Stimulated activated CD8-positive, alpha-beta memory T cell treated with anti-CD3 and anti-CD28 coated beads, Interleukin-12 subunit alpha, Interleukin-12 subunit beta, amount 100 ng/mL, for 4 hours (primary cell): ENCODE data around the gene GALNT1.

Experiments used
- DNase-seq: peaks from one replicate; pipeline ENCODE4 v3.0.0-alpha.2; 2020; ENCODE audit warnings: low read depth

GALNT1 gene

GRCh38 chr18:35618696-35619095 is 37.2 kb downstream of the GALNT1 start:
- DNase-seq = no peak

GRCh38 chr18:35619464-35619863 is 37.9 kb downstream of the GALNT1 start:
- no peak for DNase-seq

DNA sequence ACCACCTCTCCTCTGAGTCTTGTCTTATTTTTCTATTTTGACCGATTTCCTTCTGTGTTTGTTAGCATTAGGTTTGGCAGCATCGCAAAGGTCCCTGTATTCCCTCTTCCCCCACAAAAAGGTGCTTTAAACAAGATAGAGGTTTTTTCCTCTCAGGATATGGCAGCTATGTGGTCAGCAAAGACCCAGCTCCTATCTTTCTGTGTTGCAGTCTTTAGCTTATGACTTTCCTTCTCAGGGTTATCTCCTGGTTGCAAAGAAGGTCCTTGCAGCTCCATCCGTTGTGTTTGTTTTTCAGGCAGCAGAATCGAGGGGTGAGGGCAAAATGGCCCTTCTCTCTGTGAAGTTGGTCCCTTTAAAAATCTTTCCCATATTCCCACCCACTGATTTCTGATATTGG is 38.4 kb downstream of the GALNT1 start:
- no peak for DNase-seq

DNA sequence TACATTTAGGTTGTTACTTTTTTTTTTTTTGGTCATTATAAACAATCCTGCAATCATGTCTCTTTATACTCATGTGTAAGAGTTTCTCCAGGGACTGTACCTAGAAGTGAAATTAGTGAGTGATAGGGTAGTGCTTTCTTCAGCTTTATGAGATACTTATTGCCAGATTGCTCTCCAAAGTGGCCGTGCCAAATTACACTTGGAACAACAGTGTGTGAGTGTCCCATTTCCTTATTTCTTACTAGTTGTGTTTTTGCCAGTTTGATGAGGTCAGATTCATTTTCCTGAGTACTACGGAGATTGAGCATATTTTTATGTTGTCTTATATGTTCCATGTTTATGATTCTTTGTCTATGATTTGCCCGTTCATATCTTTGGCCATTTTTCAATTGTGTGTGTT is 39.2 kb downstream of the GALNT1 start:
- DNase-seq = no peak

- no peak for DNase-seq
Observed at GRCh38 chr18:35623255-35623654, 41.7 kb downstream of the GALNT1 start.

DNA sequence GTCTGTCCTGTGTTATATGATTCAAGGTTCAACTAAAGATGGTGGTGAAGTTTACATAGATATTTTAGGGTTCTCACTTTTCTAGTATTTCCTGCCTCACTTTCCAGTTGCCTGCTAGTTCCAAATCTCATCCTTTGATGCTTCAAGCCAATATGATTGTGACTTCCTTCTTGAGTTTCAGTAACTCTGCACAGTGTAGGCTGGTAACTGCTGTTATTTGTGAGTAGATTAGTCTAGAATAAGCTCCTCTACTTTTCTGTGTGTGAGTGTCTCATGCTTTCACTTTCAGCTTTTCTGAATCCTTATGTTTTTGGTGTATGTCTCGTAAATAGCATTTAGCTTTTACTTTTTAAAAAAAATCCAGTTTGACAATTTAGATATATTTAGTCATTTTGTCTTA is 42.6 kb downstream of the GALNT1 start:
- DNase-seq = no peak

DNA sequence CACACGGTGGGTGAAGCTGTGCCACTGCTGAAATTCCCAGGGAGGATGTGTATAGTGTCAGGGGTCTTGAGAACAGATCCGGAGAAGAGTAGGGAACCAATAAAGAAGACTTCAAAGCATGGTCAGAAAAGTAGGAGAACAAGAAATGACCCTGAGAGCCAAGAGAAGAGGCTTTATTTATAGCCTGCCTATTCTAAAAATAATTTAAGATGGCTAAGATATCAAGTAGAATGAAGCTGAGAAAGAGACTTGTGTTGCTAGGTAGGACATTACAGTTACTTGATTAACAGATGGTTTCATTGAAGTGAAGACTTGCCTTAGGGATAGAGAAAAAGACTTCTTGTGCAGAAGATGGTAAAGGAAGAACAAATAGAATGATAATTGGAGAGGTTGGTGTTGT is 43.7 kb downstream of the GALNT1 start:
- no peak for DNase-seq

DNA sequence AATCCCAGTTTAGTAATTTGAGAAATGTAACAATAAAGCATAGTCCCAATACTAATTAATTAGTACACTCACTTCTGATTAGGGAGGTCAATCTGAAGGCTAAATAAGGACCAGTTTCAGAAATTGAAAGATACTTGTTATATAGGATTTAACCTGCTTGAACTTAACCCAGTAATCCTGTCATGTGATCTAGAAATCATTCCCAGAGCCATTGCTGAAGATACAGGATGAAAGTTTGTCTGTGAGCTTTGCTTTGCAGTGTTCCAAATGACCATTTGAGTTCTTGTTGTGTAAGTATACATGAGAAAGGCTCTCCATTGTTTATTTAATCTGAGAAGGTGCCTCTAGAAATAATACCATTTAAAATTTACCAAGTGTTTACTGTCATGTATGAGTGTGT is 52.2 kb downstream of the GALNT1 start:
- no peak for DNase-seq

DNA sequence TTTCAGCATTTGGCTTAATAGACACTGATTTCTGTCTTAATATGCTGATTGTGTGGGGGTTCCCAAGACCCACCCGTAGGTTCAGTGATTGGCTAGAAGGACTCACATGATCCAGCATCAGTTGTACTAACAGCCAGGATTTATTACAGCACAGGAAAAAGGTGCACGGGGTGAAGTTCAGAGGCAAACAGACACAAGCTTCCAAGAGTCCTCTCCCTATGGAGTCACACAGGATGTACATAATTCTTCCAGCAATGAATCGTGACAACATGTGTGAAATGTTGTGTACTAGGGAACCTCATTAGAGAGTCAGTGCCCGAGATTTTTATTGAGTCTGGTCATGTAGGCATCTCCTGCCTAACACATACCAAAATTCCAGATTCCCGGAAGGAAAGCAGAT is 52.8 kb downstream of the GALNT1 start:
- no peak for DNase-seq

GRCh38 chr18:35635170-35635569 is 53.6 kb downstream of the GALNT1 start:
- no peak for DNase-seq

- DNase-seq = no peak
Observed at GRCh38 chr18:35637227-35637626, 55.7 kb downstream of the GALNT1 start.

DNA sequence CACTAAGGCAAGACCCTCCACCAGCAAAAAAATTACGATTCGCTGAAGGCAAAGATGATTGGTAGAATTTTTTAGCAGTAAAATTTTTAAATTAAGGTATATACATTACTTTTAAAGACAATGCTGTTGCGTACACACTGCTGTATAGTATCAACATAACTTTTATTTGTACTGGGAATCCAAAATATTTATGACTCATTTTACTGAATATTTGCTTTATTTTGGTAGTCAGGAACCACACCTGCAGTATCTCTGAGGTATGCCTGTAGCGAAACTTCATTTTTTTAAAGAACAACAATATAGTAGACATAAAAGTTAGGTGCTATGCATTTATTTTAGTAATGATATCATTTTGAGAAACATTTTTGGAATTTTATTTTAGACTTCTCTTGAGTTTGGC is 57.8 kb downstream of the GALNT1 start:
- DNase-seq = no peak

- DNase-seq = no peak
Observed at GRCh38 chr18:35641467-35641866, 59.9 kb downstream of the GALNT1 start.

DNA sequence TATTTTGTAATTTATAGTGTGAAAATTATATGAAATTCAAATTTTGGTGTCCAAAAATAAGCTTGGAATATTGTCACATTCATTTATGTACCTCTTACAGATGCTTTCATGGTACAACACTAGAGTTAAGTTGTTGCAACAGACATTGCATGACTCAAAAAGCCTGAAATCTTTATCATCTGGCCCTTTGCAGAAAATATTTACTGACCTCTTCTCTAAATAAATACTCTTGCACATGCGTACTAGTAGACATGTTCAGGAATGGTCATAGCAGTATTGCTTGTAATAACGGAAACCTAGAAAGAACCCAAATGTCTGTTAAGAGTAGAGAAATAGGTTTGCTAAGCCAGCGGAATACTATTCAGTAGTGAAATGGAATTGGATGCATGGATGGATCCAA is 60.4 kb downstream of the GALNT1 start:
- DNase-seq = no peak

- no peak for DNase-seq
Observed at GRCh38 chr18:35642802-35643201, 61.3 kb downstream of the GALNT1 start.

GRCh38 chr18:35646449-35646848 is 64.9 kb downstream of the GALNT1 start:
- no peak for DNase-seq

- DNase-seq = no peak
Observed at GRCh38 chr18:35653392-35654135, 72.0 kb downstream of the GALNT1 start.

DNA sequence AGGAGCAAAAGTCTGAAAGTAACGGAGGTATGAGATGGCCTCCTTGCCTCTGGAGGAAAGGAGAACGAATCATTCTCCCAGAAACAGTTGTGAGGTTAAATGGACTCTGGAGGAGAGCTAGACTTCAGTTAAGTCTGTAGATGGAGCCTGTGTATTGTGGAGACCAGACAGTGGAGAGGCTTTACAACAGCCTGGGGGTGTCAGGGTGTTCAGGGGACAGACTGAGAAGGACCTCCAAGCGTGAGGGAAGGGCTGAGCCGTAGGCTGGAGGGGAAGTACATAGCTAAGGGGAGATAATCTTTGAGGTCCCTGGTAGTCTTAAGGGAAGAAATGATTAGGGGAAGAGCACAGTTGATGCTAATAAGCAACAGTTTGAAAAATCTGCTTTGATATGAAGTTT is 76.6 kb downstream of the GALNT1 start:
- DNase-seq = no peak

- no peak for DNase-seq
Observed at GRCh38 chr18:35661483-35662146, 80.1 kb downstream of the GALNT1 start.

GRCh38 chr18:35662293-35663062 is 80.9 kb downstream of the GALNT1 start:
- no peak for DNase-seq

GRCh38 chr18:35671966-35672603 is 90.5 kb downstream of the GALNT1 start:
- DNase-seq = no peak

DNA sequence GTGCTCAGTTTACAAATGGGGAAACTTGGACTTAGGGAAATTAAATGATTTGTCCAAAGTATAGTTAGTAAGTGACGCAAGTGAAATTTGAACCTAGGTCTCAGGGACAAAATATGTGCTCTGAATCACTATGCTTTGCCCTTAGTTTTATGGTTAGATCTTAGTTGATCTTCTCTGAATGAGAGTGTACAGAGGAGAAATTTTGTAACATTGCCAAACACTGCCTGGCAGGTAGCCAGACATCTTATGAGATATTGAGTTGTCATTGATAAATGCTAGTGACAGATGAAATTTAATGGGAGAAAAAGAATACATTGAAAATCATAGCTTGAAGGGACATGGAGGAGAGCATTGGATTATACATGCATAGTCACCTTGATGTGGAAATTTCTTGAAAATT is 91.4 kb downstream of the GALNT1 start:
- DNase-seq = no peak

- no peak for DNase-seq
Observed at GRCh38 chr18:35673682-35674081, 92.1 kb downstream of the GALNT1 start.
